ENCODE measurements around the gene EIF4E2. TPM values are rescaled to one million over a fixed set of nuclear protein-coding genes. Genes with fewer than 3 reads are reported as not detected.
"Not testable (repeated sequence)": the region's sequence is repeated elsewhere in the genome, so short reads cannot be mapped to it uniquely, and the experiment has no call there.

EIF4E2 gene
- polyA plus RNA-seq, 10 donors: 100 to 153 (median 113) TPM

- DNase-seq: no peak
Measured at GRCh38 chr2:232520489-232520888, 30.0 kb upstream of the EIF4E2 start.

GRCh38 chr2:232521098-232521497 is 29.4 kb upstream of the EIF4E2 start:
- DNase-seq: no peak

GRCh38 chr2:232521959-232522622 is 28.4 kb upstream of the EIF4E2 start:
- peak in 1 of 3 donors; percentile 70 for DNase-seq

GRCh38 chr2:232522623-232523401 is 27.7 kb upstream of the EIF4E2 start:
- no peak for DNase-seq

GRCh38 chr2:232523402-232523681 is 27.1 kb upstream of the EIF4E2 start:
- DNase-seq: no peak

GRCh38 chr2:232523682-232524597 is 26.5 kb upstream of the EIF4E2 start:
- peak in 2 of 3 donors; percentile 50 to 82 for DNase-seq

GRCh38 chr2:232524771-232525170 is 25.7 kb upstream of the EIF4E2 start:
- DNase-seq: no peak

GRCh38 chr2:232525199-232525598 is 25.3 kb upstream of the EIF4E2 start:
- no peak for DNase-seq

GRCh38 chr2:232525791-232526371 is 24.6 kb upstream of the EIF4E2 start, which contains the start of gene CHRND:
TSS of gene CHRND (plus strand) at chr2:232526160. CDS start at chr2:232526216, 56 bp downstream.
- peak; percentile 70 to 83 (median 70) for DNase-seq

GRCh38 chr2:232526372-232526941 is 24.0 kb upstream of the EIF4E2 start:
- DNase-seq: peak in 1 of 3 donors; percentile 43

GRCh38 chr2:232527905-232528470 is 22.5 kb upstream of the EIF4E2 start:
- DNase-seq: no peak

GRCh38 chr2:232528746-232529460 is 21.6 kb upstream of the EIF4E2 start:
- no peak for DNase-seq

GRCh38 chr2:232529806-232530547 is 20.5 kb upstream of the EIF4E2 start:
- no peak for DNase-seq

GRCh38 chr2:232530626-232531260 is 19.7 kb upstream of the EIF4E2 start:
- no peak for DNase-seq

GRCh38 chr2:232532419-232532818 is 18.1 kb upstream of the EIF4E2 start:
- DNase-seq: peak in 1 of 3 donors; percentile 56

GRCh38 chr2:232532821-232533220 is 17.7 kb upstream of the EIF4E2 start:
- DNase-seq: not testable (repeated sequence)

GRCh38 chr2:232533944-232534710 is 16.4 kb upstream of the EIF4E2 start:
- peak in 1 of 3 donors; percentile 44 for DNase-seq

- DNase-seq: no peak
Measured at GRCh38 chr2:232534940-232535651, 15.4 kb upstream of the EIF4E2 start.
